PC-3 (cell line): ENCODE results near the gene RNF166. TPM values are rescaled to one million over a fixed set of nuclear protein-coding genes. Genes with fewer than 3 reads are reported as not detected.

Experiments used
- ATAC-seq: fragments of 200-7000 bp; cut with Tn5 transposase; 2 replicates; pipeline ENCODE4 v1.9.1; 2020; ENCODE audit warnings: mild to moderate bottlenecking, moderate library complexity
- BruUV-seq: library from RNA; stranded (reverse); fragments of 400-500 nt; replicated peaks from 2 replicates; lab custom pipeline; 2021; lab: Mats Ljungman, UMichigan
- CTCF ChIA-PET: fragments of 300-600 bp; sonication (Branson Sonifier 250); formaldehyde crosslinking; loops from one replicate; lab custom pipeline; 2022; ENCODE audit warnings: antibody characterized with exemption; lab: Charles Lee
- POLR2A ChIA-PET: fragments of 300-600 bp; sonication (Branson Sonifier 250); formaldehyde crosslinking; loops from one replicate; lab custom pipeline; 2022; ENCODE audit warnings: antibody characterized with exemption; ENCODE audit not compliant: unreplicated experiment; lab: Charles Lee
- DNase-seq: peaks from one replicate; pipeline ENCODE4 v3.0.0-alpha.2; 2015
- H2AFZ ChIP-seq: fragments of 300-600 bp; sonication (generic); 2 replicates; pipeline ENCODE4 v1.6.0; 2016; ENCODE audit warnings: antibody characterized with exemption, low read length
- H3F3A ChIP-seq: fragments of 300-600 bp; sonication (generic); one replicate; pipeline ENCODE4 v1.6.0; 2017; ENCODE audit warnings: antibody characterized with exemption, low read length, control low read depth, mild to moderate bottlenecking; ENCODE audit not compliant: unreplicated experiment
- H3K27ac ChIP-seq: fragments of 300-600 bp; sonication (generic); 2 replicates; pipeline ENCODE4 v1.5.1; 2016; ENCODE audit warnings: mild to moderate bottlenecking, low read length
- H3K27me3 ChIP-seq: fragments of 300-600 bp; sonication (generic); 2 replicates; pipeline ENCODE4 v1.6.1; 2016; ENCODE audit warnings: low read length, mixed read lengths
- H3K36me3 ChIP-seq: fragments of 300-600 bp; sonication (generic); 2 replicates; pipeline ENCODE4 v1.6.1; 2016; ENCODE audit warnings: low read depth, mixed run types, low read length, mixed read lengths
- H3K4me1 ChIP-seq: fragments of 300-600 bp; sonication (generic); 2 replicates; pipeline ENCODE4 v1.5.1; 2016; ENCODE audit warnings: low read length; ENCODE audit not compliant: insufficient read depth
- H3K4me2 ChIP-seq: fragments of 300-600 bp; sonication (generic); 2 replicates; pipeline ENCODE4 v1.6.0; 2016; ENCODE audit warnings: low read length
- H3K4me3 ChIP-seq: fragments of 300-600 bp; sonication (generic); 2 replicates; pipeline ENCODE4 v1.5.1; 2016; ENCODE audit warnings: mild to moderate bottlenecking, low read length, mixed read lengths
- H3K79me2 ChIP-seq: fragments of 300-600 bp; sonication (generic); 2 replicates; pipeline ENCODE4 v1.6.1; 2017; ENCODE audit warnings: low read length, mixed read lengths
- H3K9ac ChIP-seq: fragments of 300-600 bp; sonication (generic); 2 replicates; pipeline ENCODE4 v1.6.0; 2016; ENCODE audit warnings: mild to moderate bottlenecking, low read length
- H3K9me2 ChIP-seq: fragments of 300-600 bp; sonication (generic); replicated peaks from 2 replicates; pipeline ENCODE4 v1.6.1; 2016; ENCODE audit warnings: mixed run types, low read length, mixed read lengths
- H3K9me3 ChIP-seq: fragments of 300-600 bp; sonication (generic); 2 replicates; pipeline ENCODE4 v1.6.1; 2016; ENCODE audit warnings: low read length, mixed read lengths
- H4K20me1 ChIP-seq: fragments of 300-600 bp; sonication (generic); 2 replicates; pipeline ENCODE4 v1.6.1; 2016; ENCODE audit warnings: low read length, mixed read lengths
- CTCF ChIP-seq: fragments of 300-600 bp; sonication (generic); conservative IDR thresholded peaks from 2 replicates; pipeline ENCODE4 v1.5.1; 2017; ENCODE audit warnings: antibody characterized with exemption, low read depth, mild to moderate bottlenecking, low read length
- EZH2 ChIP-seq: fragments of 300-600 bp; sonication (generic); IDR thresholded peaks from one replicate; pipeline ENCODE4 v1.6.1; 2017; ENCODE audit warnings: antibody characterized with exemption, mild to moderate bottlenecking, low read length; ENCODE audit not compliant: unreplicated experiment
- EZH2phosphoT487 ChIP-seq: fragments of 300-600 bp; sonication (generic); IDR thresholded peaks from 2 replicates; pipeline ENCODE4 v1.6.1; 2018; ENCODE audit warnings: mild to moderate bottlenecking, antibody characterized with exemption, low read length, borderline replicate concordance
- intact Hi-C: fragments of 100-400 bp; cut with micrococcal nuclease; formaldehyde crosslinking; loops from 2 replicates; pipeline ENCODE4 v1.9.0; 2023
- total RNA-seq: library from RNA; depleted of rRNA; stranded (reverse); fragments of >200 nt; gene quantifications from 2 replicates; pipeline ENCODE4 v1.2.3, GENCODE V29; 2014

The RNF166 gene
- total RNA-seq, 1 experiment from 2014 or later, result 28.8 TPM

DNA sequence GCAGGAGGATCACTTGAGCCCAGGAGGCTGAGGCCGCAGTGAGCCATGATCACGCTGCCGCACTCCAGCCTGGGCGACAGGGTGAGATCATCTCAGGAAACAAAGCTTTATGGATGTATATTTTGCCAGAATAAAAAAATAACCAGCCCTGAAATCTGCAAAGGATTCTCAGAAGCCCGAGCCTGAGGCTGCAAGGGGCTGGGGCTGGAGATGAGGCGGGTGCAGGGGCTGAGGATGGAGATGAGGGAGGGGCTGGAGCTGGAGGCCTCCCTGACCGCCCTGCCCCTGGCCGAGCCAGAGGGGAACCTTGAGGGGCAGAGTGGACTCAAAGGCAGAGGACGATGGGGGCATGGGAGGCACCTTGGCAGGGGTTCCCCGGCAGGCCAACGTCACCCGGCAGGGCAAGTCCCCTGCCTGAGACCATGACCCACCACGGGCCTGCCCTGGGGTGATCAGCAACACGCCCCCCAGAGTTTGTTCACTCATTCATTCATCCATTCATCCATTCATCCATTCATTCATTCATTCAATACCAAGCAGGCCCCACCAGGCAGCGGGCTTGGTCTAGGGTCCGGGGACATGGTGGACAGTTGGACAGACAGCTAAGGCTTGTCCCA, 46.3 kb upstream of the RNF166 start:
- intact Hi-C loops, result no loop called here
- Histone ChIP-seq H3K36me3 (no peaks in the 10 kb centered on the region), H3K9me3 (no peaks in the 10 kb centered on the region), H3K4me2 (no peak overlapping the region), H4K20me1 (peaks cover 11% of the 10 kb centered on the region; the same call in 1 of the 2 replicates), H3K27ac (no peak overlapping the region), H3K9ac (no peak overlapping the region), H3K79me2 (peaks cover 50% of the 10 kb centered on the region), H3K9me2 (no peaks in the 10 kb centered on the region), H3K27me3 (no peaks in the 10 kb centered on the region), H2AFZ (no peak overlapping the region), H3K4me1 (peaks cover 17% of the 10 kb centered on the region), H3K4me3 (no peak overlapping the region), H3F3A (no peaks in the 10 kb centered on the region)
- TF ChIP-seq EZH2phosphoT487 (no peak), EZH2 (no peak), CTCF (no peak)
- POLR2A ChIA-PET, result no interaction called here
- DNase-seq (no peak), ATAC-seq (no peak)
- CTCF ChIA-PET, result no interaction called here
- no TSS peak for BruUV-seq

DNA sequence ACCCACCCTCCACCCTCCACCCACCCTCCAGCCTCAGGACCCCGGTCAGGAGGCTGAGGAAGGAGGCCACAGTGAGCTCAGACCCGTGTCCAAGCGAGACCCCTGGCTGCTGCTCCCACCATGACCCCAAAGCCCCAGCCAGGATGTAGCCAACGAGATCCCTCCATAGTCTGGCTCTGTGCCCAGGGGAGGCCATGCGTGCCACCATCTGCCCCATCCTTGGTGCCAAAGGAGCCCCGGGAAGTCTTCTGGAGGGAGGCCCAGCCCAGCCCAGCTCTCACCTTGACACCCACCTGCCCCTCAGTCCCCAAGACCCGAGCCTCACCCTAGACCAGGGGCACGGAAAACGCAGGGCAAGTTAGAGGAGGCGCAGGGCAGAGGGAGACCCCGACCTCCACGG, 44.6 kb upstream of the RNF166 start:
- no peaks in the 10 kb centered on the region for H3F3A ChIP-seq
- ChIA-PET POLR2A (no interaction called here), CTCF (no interaction called here)
- peaks cover 38% of the 10 kb centered on the region for H3K79me2 ChIP-seq
- H3K27ac ChIP-seq, result no peak overlapping the region
- no peak for TF ChIP-seq CTCF
- peaks cover 12% of the 10 kb centered on the region for H3K4me1 ChIP-seq
- H3K9me3 ChIP-seq, result no peaks in the 10 kb centered on the region
- no peak for DNase-seq
- H3K4me3 ChIP-seq, result no peak overlapping the region
- peaks cover 8% of the 10 kb centered on the region; the same call in 1 of the 2 replicates for H4K20me1 ChIP-seq
- H2AFZ ChIP-seq, result no peak overlapping the region
- H3K9me2 ChIP-seq, result no peaks in the 10 kb centered on the region
- no peaks in the 10 kb centered on the region for H3K27me3 ChIP-seq
- intact Hi-C loops, result no loop called here
- no TSS peak for BruUV-seq
- H3K9ac ChIP-seq, result no peak overlapping the region
- H3K4me2 ChIP-seq, result no peak overlapping the region
- no peaks in the 10 kb centered on the region for H3K36me3 ChIP-seq
- ATAC-seq, result no peak

GRCh38 chr16:88749358-88749757, 43.1 kb upstream of the RNF166 start:
- H2AFZ ChIP-seq, result no peak overlapping the region
- H3K4me1 ChIP-seq, result no peaks in the 10 kb centered on the region; the same call in 1 of the 2 replicates
- peaks cover 27% of the 10 kb centered on the region for H3K79me2 ChIP-seq
- CTCF ChIA-PET, result no interaction called here
- no peaks in the 10 kb centered on the region for H3K36me3 ChIP-seq
- ATAC-seq (no peak), DNase-seq (no peak)
- 0 out of 2 replicates have a peak, but pooled peaks cover 4% of the 10 kb centered on the region for H4K20me1 ChIP-seq
- no peak overlapping the region for H3K27ac ChIP-seq
- no peaks in the 10 kb centered on the region for H3K27me3 ChIP-seq
- no peak overlapping the region for H3K4me2 ChIP-seq
- H3K4me3 ChIP-seq, result no peak overlapping the region
- no peaks in the 10 kb centered on the region for H3K9me3 ChIP-seq
- H3K9me2 ChIP-seq, result no peaks in the 10 kb centered on the region
- no peaks in the 10 kb centered on the region for H3F3A ChIP-seq
- POLR2A ChIA-PET, result no interaction called here
- TF ChIP-seq EZH2phosphoT487, result no peak
- no peak for TF ChIP-seq CTCF
- no peak for TF ChIP-seq EZH2
- H3K9ac ChIP-seq, result no peak overlapping the region
- no TSS peak for BruUV-seq
- intact Hi-C loops, result no loop called here
